K562 (cell line): Measurements from ENCODE around the gene PKDCC. TPM values are rescaled to one million over a fixed set of nuclear protein-coding genes. Genes with fewer than 3 reads are reported as not detected.

ENCODE experiments used
- ATAC-seq: fragments of 200-7000 bp; cut with Tn5 transposase; 3 replicates; pipeline ENCODE4 v1.9.1; 2020; ENCODE audit warnings: moderate library complexity
- BruUV-seq: library from RNA; stranded (reverse); fragments of 400-500 nt; replicated peaks from 2 replicates; lab custom pipeline; 2021; lab: Mats Ljungman, UMichigan
- CTCF ChIA-PET: fragments of 300-600 bp; formaldehyde crosslinking; extraction: SDS; loops from one replicate; lab custom pipeline; 2021; ENCODE audit warnings: low intra/inter-chr PET ratio; lab: Yijun Ruan, JAX
- POLR2A ChIA-PET: fragments of 300-600, 350-650 bp; sonication (Branson Sonifier 250); formaldehyde crosslinking; extraction: SDS; loops from one replicate; lab custom pipeline; 2021; ENCODE audit warnings: antibody characterized with exemption, inconsistent platforms; lab: Yijun Ruan, JAX
- DNase-seq, 4 experiments: peaks; one replicate each; pipeline versions ENCODE4 v3.0.0 to v3.0.0-alpha.2; 2011 to 2018; ENCODE audit warnings: low spot score in 3 of 4, mixed read lengths in 3 of 4; ENCODE audit errors: extremely low read depth in 1 of 4
- FAIRE-seq: peaks from 2 replicates; lab custom pipeline; 2011; peaks lifted over from hg19 to GRCh38; lab: Jason Lieb, UNC
- H2AFZ ChIP-seq: 2 replicates; pipeline ENCODE4 v1.6.0; 2011; ENCODE audit warnings: low read depth, low read length, control low read depth, inconsistent platforms
- H3K27ac ChIP-seq: fragments of 200-600 bp; 3 replicates; pipeline ENCODE4 v1.8.0; 2011; ENCODE audit warnings: low read depth, mild to moderate bottlenecking, control low read depth, inconsistent platforms, low read length, moderate library complexity, mixed read lengths; ENCODE audit errors: extremely low read depth
- H3K27me3 ChIP-seq, 2 experiments: fragments of 300-600 bp in 1 of 2; 2 replicates in 1 of 2; 3 replicates in 1 of 2; pipeline versions ENCODE4 v1.6.0 to v1.8.0; 2011; ENCODE audit warnings: inconsistent platforms in 2 of 2, low read length in 2 of 2, mild to moderate bottlenecking in 1 of 2, mixed read lengths in 1 of 2, moderate library complexity in 1 of 2; ENCODE audit not compliant: control insufficient read depth in 2 of 2, insufficient read depth in 2 of 2
- H3K36me3 ChIP-seq: fragments of 300-600 bp; 3 replicates; pipeline ENCODE4 v1.8.0; 2011; ENCODE audit warnings: mild to moderate bottlenecking, low read length, inconsistent platforms; ENCODE audit not compliant: control insufficient read depth, insufficient read depth
- H3K4me1 ChIP-seq, 2 experiments: fragments of 200-600 bp in 1 of 2; replicated peaks in 1 of 2; 2 replicates in 1 of 2; 3 replicates in 1 of 2; pipeline versions ENCODE4 v1.5.1 to v1.8.0; 2011; ENCODE audit warnings: inconsistent platforms in 2 of 2, low read length in 2 of 2, mild to moderate bottlenecking in 1 of 2, mixed read lengths in 1 of 2, moderate library complexity in 1 of 2; ENCODE audit not compliant: control insufficient read depth in 2 of 2, insufficient read depth in 2 of 2
- H3K4me2 ChIP-seq: 2 replicates; pipeline ENCODE4 v1.6.1; 2011; ENCODE audit warnings: low read length, control low read depth, inconsistent platforms, mixed read lengths; ENCODE audit not compliant: insufficient read depth
- H3K4me3 ChIP-seq: fragments of 200-600 bp; sonication (generic), shearing (Covaris generic); 2 replicates; pipeline ENCODE4 v1.5.1; 2016; ENCODE audit warnings: control low read depth, inconsistent platforms
- H3K79me2 ChIP-seq: fragments of 200-600 bp; 3 replicates; pipeline ENCODE4 v1.8.0; 2011; ENCODE audit warnings: low read length, inconsistent platforms; ENCODE audit not compliant: control insufficient read depth, insufficient read depth
- H3K9ac ChIP-seq, 2 experiments: 2 replicates each; pipeline versions ENCODE4 v1.6.0 to v1.6.1; 2011; ENCODE audit warnings: low read depth in 2 of 2, low read length in 2 of 2, control low read depth in 1 of 2, inconsistent platforms in 1 of 2, mild to moderate bottlenecking in 1 of 2, mixed read lengths in 1 of 2; ENCODE audit not compliant: insufficient read depth in 1 of 2
- H3K9me1 ChIP-seq: one replicate; pipeline ENCODE4 v1.6.0; 2011; ENCODE audit warnings: inconsistent platforms, mild to moderate bottlenecking, low read length, moderate library complexity; ENCODE audit not compliant: control insufficient read depth, insufficient read depth
- H3K9me3 ChIP-seq: replicated peaks from 2 replicates; pipeline ENCODE4 v1.5.1; 2011; ENCODE audit warnings: low read depth, low read length, inconsistent platforms; ENCODE audit not compliant: control insufficient read depth, insufficient read depth
- H4K20me1 ChIP-seq: replicated peaks from 2 replicates; pipeline ENCODE4 v1.6.1; 2011; ENCODE audit warnings: low read length, inconsistent platforms, mixed read lengths; ENCODE audit not compliant: control insufficient read depth, insufficient read depth
- HEY1 ChIP-seq: fragments of 250-450 bp; sonication (Bioruptor Pico); IDR thresholded peaks from 2 replicates; pipeline ENCODE4 v1.5.0; 2020; ENCODE audit warnings: mild to moderate bottlenecking, moderate library complexity, borderline replicate concordance
- POLR2AphosphoS2 ChIP-seq: IDR thresholded peaks from 2 replicates; pipeline ENCODE4 v1.6.1; 2012; ENCODE audit warnings: low read length, improper control_type of control experiment
- ZNF121 ChIP-seq: sonication (generic); formaldehyde crosslinking; conservative IDR thresholded peaks from 2 replicates; pipeline ENCODE4 v1.8.0; 2022; ENCODE audit warnings: missing genetic modification reagents
- ZNF384 ChIP-seq: IDR thresholded peaks from 2 replicates; pipeline ENCODE4 v1.6.1; 2012; ENCODE audit warnings: low read depth, low read length, improper control_type of control experiment
- ZNF436 ChIP-seq: fragments of 250-450, 450-650 bp; sonication (Bioruptor Pico); formaldehyde crosslinking; IDR thresholded peaks from 2 replicates; pipeline ENCODE4 v1.7.0; 2020; ENCODE audit warnings: mild to moderate bottlenecking
- ZNF785 ChIP-seq: fragments of 250-450 bp; sonication (Bioruptor Pico); IDR thresholded peaks from 2 replicates; pipeline ENCODE4 v1.4.0; 2020; ENCODE audit warnings: mild to moderate bottlenecking
- ZSCAN29 ChIP-seq: fragments of 450-650 bp; IDR thresholded peaks from 2 replicates; pipeline ENCODE4 v1.6.1; 2017
- WGBS: fragments of 100-300 bp; shearing (Covaris generic); methylation state at CpG from one replicate; pipeline ENCODE4 v1.1.6; 2016; ENCODE audit warnings: low coverage, mixed read lengths; ENCODE audit not compliant: insufficient coverage; ENCODE audit errors: missing lambda C conversion rate; 5-methylcytosine and 5-hydroxymethylcytosine counted together
- in situ Hi-C: fragments of 300-500 bp; cut with MboI; formaldehyde crosslinking; loops from 4 replicates; pipeline ENCODE4 v1.15.0; 2018; ENCODE audit warnings: inconsistent platforms, mixed read lengths
- intact Hi-C: fragments of 100-400 bp; cut with micrococcal nuclease; formaldehyde crosslinking; loops from 2 replicates; pipeline ENCODE4 v1.14.2; 2022
- polyA plus RNA-seq, 8 experiments: library from polyadenylated mRNA; depleted of rRNA in 4 of 8; stranded (reverse) in 5 of 8; unstranded in 3 of 8; fragments of >200 nt; fragmentation: Nextera tagmentation in 2 of 8; fragmentation: Illumina TruSeq in 1 of 8; extraction: Ambion mirVana in 2 of 8; extraction: Trizol in 1 of 8; gene quantifications; 2 replicates each; pipeline versions ENCODE4 v1.2.1 to v1.2.3, GENCODE V29; 2011 to 2014; ENCODE audit warnings: inconsistent platforms in 1 of 8, missing spikeins in 1 of 8
- total RNA-seq, 7 experiments: library from RNA; depleted of rRNA in 6 of 7; stranded (reverse); fragments of >200 nt in 6 of 7; fragmentation: Illumina TruSeq in 2 of 7; extraction: Trizol in 2 of 7; gene quantifications; 2 replicates each; pipeline versions ENCODE4 v1.2.1 to v1.2.3, GENCODE V29; 2011 to 2021; ENCODE audit warnings: low replicate concordance in 1 of 7
- TF ChIP-seq, protein P1 (sequence below): fragments of 250-450 bp; sonication (Bioruptor Pico); IDR thresholded peaks from 2 replicates; pipeline ENCODE4 v1.4.0; 2020; ENCODE audit warnings: borderline replicate concordance
- TF ChIP-seq, protein P2 (sequence below): sonication (generic); formaldehyde crosslinking; IDR thresholded peaks from 2 replicates; pipeline ENCODE4 v1.8.0; 2022; ENCODE audit warnings: mild to moderate bottlenecking, missing genetic modification reagents, borderline replicate concordance

Gene PKDCC
- total and polyA plus RNA-seq, 9 of the 15 experiments (the other 6 are each of a cell fraction or from before 2014, with no cell fraction given): 0.62 to 14.8 (median 1.3) TPM; not detected in 2

DNA sequence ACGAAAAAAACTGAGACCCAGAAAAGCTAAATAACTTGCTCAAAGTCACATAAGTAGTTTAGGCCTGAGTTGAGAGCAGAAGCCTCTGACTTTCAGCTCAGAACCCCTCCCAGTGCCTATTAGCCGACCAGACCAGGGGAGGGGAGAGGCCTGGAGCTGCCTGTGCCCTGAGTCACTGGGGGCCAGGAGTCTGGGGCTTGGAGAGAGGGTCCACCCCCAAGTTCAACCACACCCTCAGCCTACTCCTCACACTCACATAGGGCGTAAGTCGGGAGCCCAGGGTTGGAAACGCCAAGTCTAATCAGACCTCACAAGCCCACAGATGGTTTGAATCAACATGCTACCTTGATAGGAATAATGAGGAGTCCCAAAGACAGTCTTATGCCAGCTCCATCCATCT lies 12.6 kb upstream of the PKDCC start (continued):
- TF ChIP-seq, protein P1, sequence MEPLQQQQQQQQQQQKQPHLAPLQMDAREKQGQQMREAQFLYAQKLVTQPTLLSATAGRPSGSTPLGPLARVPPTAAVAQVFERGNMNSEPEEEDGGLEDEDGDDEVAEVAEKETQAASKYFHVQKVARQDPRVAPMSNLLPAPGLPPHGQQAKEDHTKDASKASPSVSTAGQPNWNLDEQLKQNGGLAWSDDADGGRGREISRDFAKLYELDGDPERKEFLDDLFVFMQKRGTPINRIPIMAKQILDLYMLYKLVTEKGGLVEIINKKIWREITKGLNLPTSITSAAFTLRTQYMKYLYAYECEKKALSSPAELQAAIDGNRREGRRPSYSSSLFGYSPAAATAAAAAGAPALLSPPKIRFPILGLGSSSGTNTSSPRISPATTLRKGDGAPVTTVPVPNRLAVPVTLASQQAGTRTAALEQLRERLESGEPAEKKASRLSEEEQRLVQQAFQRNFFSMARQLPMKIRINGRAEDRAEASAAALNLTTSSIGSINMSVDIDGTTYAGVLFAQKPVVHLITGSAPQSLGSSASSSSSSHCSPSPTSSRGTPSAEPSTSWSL: no peak
- no peak for TF ChIP-seq ZNF785 (CRISPR knock-in tag)
- no peak for TF ChIP-seq POLR2AphosphoS2
- no peak for TF ChIP-seq ZNF384
- no peak for TF ChIP-seq ZNF121 (CRISPR knock-in tag)
- TF ChIP-seq, protein P2, sequence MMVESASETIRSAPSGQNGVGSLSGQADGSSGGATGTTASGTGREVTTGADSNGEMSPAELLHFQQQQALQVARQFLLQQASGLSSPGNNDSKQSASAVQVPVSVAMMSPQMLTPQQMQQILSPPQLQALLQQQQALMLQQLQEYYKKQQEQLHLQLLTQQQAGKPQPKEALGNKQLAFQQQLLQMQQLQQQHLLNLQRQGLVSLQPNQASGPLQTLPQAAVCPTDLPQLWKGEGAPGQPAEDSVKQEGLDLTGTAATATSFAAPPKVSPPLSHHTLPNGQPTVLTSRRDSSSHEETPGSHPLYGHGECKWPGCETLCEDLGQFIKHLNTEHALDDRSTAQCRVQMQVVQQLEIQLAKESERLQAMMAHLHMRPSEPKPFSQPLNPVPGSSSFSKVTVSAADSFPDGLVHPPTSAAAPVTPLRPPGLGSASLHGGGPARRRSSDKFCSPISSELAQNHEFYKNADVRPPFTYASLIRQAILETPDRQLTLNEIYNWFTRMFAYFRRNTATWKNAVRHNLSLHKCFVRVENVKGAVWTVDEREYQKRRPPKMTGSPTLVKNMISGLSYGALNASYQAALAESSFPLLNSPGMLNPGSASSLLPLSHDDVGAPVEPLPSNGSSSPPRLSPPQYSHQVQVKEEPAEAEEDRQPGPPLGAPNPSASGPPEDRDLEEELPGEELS (CRISPR knock-in tag): no peak
- no peak for TF ChIP-seq ZSCAN29

DNA sequence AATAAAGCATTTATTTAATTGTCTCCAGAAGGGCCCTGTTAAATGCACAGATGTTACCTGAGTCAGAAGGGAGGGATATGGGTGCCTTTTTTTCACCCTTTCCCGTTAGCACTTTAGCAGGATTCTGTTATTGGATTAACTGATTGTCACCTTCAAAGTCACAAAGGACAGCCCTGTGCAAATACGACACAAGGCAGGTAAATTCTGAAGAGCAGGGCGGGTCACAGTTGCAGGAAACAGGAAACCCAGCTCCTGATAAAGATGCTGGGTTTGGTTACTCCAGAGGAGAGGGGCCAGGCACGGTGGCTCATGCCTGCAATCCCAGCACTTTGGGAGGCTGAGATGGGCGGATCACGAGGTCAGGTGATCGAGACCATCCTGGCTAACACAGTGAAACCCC lies 11.4 kb upstream of the PKDCC start:
- Histone ChIP-seq H3K27me3 (peaks cover 4 to 15% of the 10 kb centered on the region in 2 experiments; a peak in 3 of 5 replicates), H3K79me2 (no peaks in the 10 kb centered on the region), H3K36me3 (no peaks in the 10 kb centered on the region), H3K4me2 (no peak overlapping the region), H3K9me1 (no peaks in the 10 kb centered on the region), H2AFZ (no peak overlapping the region), H3K4me3 (no peak overlapping the region), H3K27ac (no peak overlapping the region), H3K4me1 (no peaks in the 10 kb centered on the region; a peak in 1 of 5 replicates), H4K20me1 (no peaks in the 10 kb centered on the region), H3K9ac (no peak overlapping the region)
- FAIRE-seq (no peak), DNase-seq (no peak), ATAC-seq (no peak)
- no TSS peak for BruUV-seq
- intact Hi-C loops: no loop called here
- POLR2A ChIA-PET: no interaction called here
- WGBS: 2% methylated on average over 4 of the region's 7 CpGs
- in situ Hi-C loops: no loop called here
- CTCF ChIA-PET: no interaction called here
- no peak for TF ChIP-seq HEY1 (CRISPR knock-in tag)
- no peak for TF ChIP-seq ZNF436 (CRISPR knock-in tag)
- TF ChIP-seq, all 486 proteins: peak for 0
- no peaks in the 10 kb centered on the region for H3K9me3 ChIP-seq
